Adrenal gland (tissue), 5 donors: ENCODE measurements around the gene SEC11A.

Experiments used
- POLR2A ChIP-seq, 2 donors: fragments of 450-650 bp; IDR thresholded peaks; one replicate each; pipeline ENCODE4 v1.6.1; 2017; ENCODE audit warnings: antibody characterized with exemption in 2 of 2, mild to moderate bottlenecking in 2 of 2, moderate library complexity in 1 of 2
- TF ChIP-seq, protein P1 (sequence below), 6 experiments: fragments of 450-650 bp in 4 of 6; fragments of 200-600 bp in 2 of 6; sonication (generic) in 1 of 6; IDR thresholded peaks; 1 replicate in 5 of 6; 2 replicates in 1 of 6; pipeline versions ENCODE4 v1.5.1 to v1.8.0; 2016 to 2021; ENCODE audit warnings: antibody characterized with exemption in 6 of 6, mild to moderate bottlenecking in 2 of 6, moderate library complexity in 1 of 6
- donor health status: DM: no; HTN: no; CAD: no.

GRCh38 chr15:84755736-84756527, 40.0 kb upstream of the SEC11A start:
- TF ChIP-seq POLR2A (IDR thresholded peaks at IDR 0.05): no peak
- TF ChIP-seq, protein P1, sequence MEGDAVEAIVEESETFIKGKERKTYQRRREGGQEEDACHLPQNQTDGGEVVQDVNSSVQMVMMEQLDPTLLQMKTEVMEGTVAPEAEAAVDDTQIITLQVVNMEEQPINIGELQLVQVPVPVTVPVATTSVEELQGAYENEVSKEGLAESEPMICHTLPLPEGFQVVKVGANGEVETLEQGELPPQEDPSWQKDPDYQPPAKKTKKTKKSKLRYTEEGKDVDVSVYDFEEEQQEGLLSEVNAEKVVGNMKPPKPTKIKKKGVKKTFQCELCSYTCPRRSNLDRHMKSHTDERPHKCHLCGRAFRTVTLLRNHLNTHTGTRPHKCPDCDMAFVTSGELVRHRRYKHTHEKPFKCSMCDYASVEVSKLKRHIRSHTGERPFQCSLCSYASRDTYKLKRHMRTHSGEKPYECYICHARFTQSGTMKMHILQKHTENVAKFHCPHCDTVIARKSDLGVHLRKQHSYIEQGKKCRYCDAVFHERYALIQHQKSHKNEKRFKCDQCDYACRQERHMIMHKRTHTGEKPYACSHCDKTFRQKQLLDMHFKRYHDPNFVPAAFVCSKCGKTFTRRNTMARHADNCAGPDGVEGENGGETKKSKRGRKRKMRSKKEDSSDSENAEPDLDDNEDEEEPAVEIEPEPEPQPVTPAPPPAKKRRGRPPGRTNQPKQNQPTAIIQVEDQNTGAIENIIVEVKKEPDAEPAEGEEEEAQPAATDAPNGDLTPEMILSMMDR (IDR thresholded peaks at IDR 0.05): no peak
